ENCODE data around the gene MIB2. TPM values are rescaled to one million over a fixed set of nuclear protein-coding genes. Genes with fewer than 3 reads are reported as not detected.
A peak's percentile ranks its signal among the peaks of the same experiment; 100 is the strongest.

The MIB2 gene
- polyA plus RNA-seq, 3 donors: 5.4 to 65.7 (median 5.6) TPM

DNA sequence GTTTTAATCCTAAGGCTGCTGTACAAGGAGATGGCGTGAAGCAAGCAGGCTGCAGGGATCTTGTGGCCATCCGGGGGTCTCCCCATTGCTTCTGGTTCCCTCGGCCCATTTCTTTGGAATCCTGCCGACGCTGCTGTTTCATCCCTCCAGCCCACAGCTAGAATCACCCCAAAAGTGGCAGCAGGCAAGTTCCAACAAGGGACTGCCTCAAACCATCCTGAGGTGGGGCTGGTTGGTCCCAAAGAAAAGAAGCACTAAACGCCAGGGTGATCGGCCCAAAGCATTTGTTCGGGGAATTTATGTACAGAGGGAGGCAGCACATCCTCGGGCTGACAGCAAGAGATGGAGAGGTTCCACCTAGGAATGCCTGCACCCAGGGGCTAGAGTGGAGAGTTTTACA, 4.5 kb upstream of the MIB2 start:
- DNase-seq: no peak
- Mint-ChIP-seq H3K27ac (no peak overlapping the region), H3K36me3 (peaks cover 2 to 3% of the 10 kb centered on the region in 2 donors), H3K9me3 (no peaks in the 10 kb centered on the region), H3K4me1 (peaks cover 33% of the 10 kb centered on the region), H3K4me3 (no peak overlapping the region), H3K27me3 (ENCODE audit: low read depth in 3 of 3) (peaks cover 0 to 5% (median 1%) of the 10 kb centered on the region in 3 donors)
- Histone ChIP-seq H2AFZ (ENCODE audit: insufficient read depth, low read depth, low read length, poor library complexity, severe bottlenecking) (no peak overlapping the region), H3K27me3 (ENCODE audit: control insufficient read depth in 2 of 2, insufficient read depth in 2 of 2, low read length in 2 of 2) (no peaks in the 10 kb centered on the region), H3K4me2 (replicated peaks; ENCODE audit: extremely low read depth, low read length, poor library complexity, severe bottlenecking) (no peak overlapping the region), H3K4me3 (replicated peaks in 1 of 3; ENCODE audit: low read depth in 2 of 3, low read length in 3 of 3) (no peak overlapping the region), H3K79me2 (ENCODE audit: insufficient read depth, low read length) (peaks cover 10% of the 10 kb centered on the region), H3K9me3 (replicated peaks in 1 of 2; ENCODE audit: control insufficient read depth in 1 of 2, insufficient read depth in 1 of 2, low read length in 2 of 2) (no peaks in the 10 kb centered on the region), H3K9ac (ENCODE audit: insufficient read depth, low read length, poor library complexity, severe bottlenecking) (no peak overlapping the region), H3K36me3 (replicated peaks in 1 of 2; ENCODE audit: control insufficient read depth in 1 of 2, insufficient read depth in 2 of 2, low read length in 2 of 2) (no peaks in the 10 kb centered on the region), H3K27ac (ENCODE audit: low read depth in 1 of 2, low read length in 2 of 2) (no peak overlapping the region), H4K20me1 (ENCODE audit: insufficient read depth, low read length) (no peaks in the 10 kb centered on the region), H3K4me1 (ENCODE audit: control insufficient read depth in 1 of 2, insufficient read depth in 2 of 2, low read length in 2 of 2) (peaks cover 31 to 38% of the 10 kb centered on the region in 2 donors)
- TF ChIP-seq, protein P1, sequence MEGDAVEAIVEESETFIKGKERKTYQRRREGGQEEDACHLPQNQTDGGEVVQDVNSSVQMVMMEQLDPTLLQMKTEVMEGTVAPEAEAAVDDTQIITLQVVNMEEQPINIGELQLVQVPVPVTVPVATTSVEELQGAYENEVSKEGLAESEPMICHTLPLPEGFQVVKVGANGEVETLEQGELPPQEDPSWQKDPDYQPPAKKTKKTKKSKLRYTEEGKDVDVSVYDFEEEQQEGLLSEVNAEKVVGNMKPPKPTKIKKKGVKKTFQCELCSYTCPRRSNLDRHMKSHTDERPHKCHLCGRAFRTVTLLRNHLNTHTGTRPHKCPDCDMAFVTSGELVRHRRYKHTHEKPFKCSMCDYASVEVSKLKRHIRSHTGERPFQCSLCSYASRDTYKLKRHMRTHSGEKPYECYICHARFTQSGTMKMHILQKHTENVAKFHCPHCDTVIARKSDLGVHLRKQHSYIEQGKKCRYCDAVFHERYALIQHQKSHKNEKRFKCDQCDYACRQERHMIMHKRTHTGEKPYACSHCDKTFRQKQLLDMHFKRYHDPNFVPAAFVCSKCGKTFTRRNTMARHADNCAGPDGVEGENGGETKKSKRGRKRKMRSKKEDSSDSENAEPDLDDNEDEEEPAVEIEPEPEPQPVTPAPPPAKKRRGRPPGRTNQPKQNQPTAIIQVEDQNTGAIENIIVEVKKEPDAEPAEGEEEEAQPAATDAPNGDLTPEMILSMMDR (IDR thresholded peaks at IDR 0.05): no peak
- intact Hi-C loops (cut with micrococcal nuclease): no loop called here
- 96% methylated on average over 9 of the region's 9 CpGs for WGBS (ENCODE audit: insufficient coverage)

DNA sequence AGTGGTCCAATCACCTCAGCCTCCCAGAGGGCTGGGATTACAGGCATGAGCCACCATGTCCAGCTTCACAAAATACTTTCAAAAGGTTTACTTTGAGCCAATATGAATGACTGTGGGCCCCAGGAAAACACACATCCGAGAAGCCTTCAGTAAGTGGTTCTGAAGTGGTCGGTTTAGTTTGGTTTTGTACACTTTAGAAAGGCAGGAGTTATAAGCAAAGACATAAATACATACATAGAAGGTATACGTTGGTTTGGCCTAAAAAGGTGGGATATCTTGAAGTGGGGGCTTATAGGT, 3.2 kb upstream of the MIB2 start:
- TF ChIP-seq, protein P1 (IDR thresholded peaks at IDR 0.05): no peak
- H3K9me3 ChIP-seq (replicated peaks in 1 of 2; ENCODE audit: control insufficient read depth in 1 of 2, insufficient read depth in 1 of 2, low read length in 2 of 2): no peaks in the 10 kb centered on the region
- peaks cover 19% of the 10 kb centered on the region for H3K79me2 ChIP-seq (ENCODE audit: insufficient read depth, low read length)
- DNase-seq: no peak
- no peak overlapping the region for H3K27ac ChIP-seq (ENCODE audit: low read depth in 1 of 2, low read length in 2 of 2)
- peaks cover 33 to 38% of the 10 kb centered on the region in 2 donors for H3K4me1 ChIP-seq (ENCODE audit: control insufficient read depth in 1 of 2, insufficient read depth in 2 of 2, low read length in 2 of 2)
- H3K36me3 ChIP-seq (replicated peaks in 1 of 2; ENCODE audit: control insufficient read depth in 1 of 2, insufficient read depth in 2 of 2, low read length in 2 of 2): no peaks in the 10 kb centered on the region
- Mint-ChIP-seq H3K36me3 (peaks cover 2 to 3% of the 10 kb centered on the region in 2 donors), H3K4me1 (peaks cover 35% of the 10 kb centered on the region), H3K27ac (peak overlapping the region in 1 of 7 donors; percentile 10), H3K9me3 (no peaks in the 10 kb centered on the region), H3K4me3 (no peak overlapping the region), H3K27me3 (ENCODE audit: low read depth in 3 of 3) (peaks cover 0 to 5% (median 1%) of the 10 kb centered on the region in 3 donors)
- intact Hi-C loops (cut with micrococcal nuclease): no loop called here
- no CpG with 5 or more reads among the region's 3 CpGs for WGBS (ENCODE audit: insufficient coverage)
- H3K4me2 ChIP-seq (replicated peaks; ENCODE audit: extremely low read depth, low read length, poor library complexity, severe bottlenecking): no peak overlapping the region
- no peak overlapping the region for H3K4me3 ChIP-seq (replicated peaks in 1 of 3; ENCODE audit: low read depth in 2 of 3, low read length in 3 of 3)
- H3K9ac ChIP-seq (ENCODE audit: insufficient read depth, low read length, poor library complexity, severe bottlenecking): no peak overlapping the region
- H2AFZ ChIP-seq (ENCODE audit: insufficient read depth, low read depth, low read length, poor library complexity, severe bottlenecking): no peak overlapping the region
- H4K20me1 ChIP-seq (ENCODE audit: insufficient read depth, low read length): peaks cover 8% of the 10 kb centered on the region
- no peaks in the 10 kb centered on the region for H3K27me3 ChIP-seq (ENCODE audit: control insufficient read depth in 2 of 2, insufficient read depth in 2 of 2, low read length in 2 of 2)
